ENCODE data around the gene MKX.

DNA sequence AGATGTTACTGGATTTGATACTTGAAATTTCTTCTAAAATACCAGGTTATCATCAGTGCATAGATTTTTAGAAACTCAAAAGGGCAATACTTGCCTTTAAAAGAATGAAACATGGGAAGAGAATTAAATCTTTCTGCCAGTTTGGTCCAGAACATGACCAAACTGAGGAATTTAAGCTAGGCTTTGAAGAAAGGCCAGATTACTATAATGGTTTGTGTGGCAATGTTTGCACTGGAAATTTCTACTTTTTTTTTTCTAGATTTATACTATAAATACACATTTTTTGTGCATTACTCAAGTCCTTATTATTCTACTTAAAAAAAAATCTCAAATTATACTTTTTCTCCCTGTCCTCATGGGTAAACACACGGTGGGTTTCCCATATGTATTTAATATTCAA is 9.2 kb downstream of the MKX start:
- TF ChIP-seq, protein P1, sequence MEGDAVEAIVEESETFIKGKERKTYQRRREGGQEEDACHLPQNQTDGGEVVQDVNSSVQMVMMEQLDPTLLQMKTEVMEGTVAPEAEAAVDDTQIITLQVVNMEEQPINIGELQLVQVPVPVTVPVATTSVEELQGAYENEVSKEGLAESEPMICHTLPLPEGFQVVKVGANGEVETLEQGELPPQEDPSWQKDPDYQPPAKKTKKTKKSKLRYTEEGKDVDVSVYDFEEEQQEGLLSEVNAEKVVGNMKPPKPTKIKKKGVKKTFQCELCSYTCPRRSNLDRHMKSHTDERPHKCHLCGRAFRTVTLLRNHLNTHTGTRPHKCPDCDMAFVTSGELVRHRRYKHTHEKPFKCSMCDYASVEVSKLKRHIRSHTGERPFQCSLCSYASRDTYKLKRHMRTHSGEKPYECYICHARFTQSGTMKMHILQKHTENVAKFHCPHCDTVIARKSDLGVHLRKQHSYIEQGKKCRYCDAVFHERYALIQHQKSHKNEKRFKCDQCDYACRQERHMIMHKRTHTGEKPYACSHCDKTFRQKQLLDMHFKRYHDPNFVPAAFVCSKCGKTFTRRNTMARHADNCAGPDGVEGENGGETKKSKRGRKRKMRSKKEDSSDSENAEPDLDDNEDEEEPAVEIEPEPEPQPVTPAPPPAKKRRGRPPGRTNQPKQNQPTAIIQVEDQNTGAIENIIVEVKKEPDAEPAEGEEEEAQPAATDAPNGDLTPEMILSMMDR (IDR thresholded peaks at IDR 0.05; ENCODE audit: extremely low read depth in 1 of 2, insufficient read depth in 1 of 2, low read depth in 1 of 2, low read length in 2 of 2) = no peak
- TF ChIP-seq EZH2 (IDR thresholded peaks at IDR 0.05; ENCODE audit: borderline replicate concordance, low read depth, low read length, severe bottlenecking) = no peak
- TF ChIP-seq, protein P2, sequence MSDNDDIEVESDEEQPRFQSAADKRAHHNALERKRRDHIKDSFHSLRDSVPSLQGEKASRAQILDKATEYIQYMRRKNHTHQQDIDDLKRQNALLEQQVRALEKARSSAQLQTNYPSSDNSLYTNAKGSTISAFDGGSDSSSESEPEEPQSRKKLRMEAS (IDR thresholded peaks at IDR 0.05; ENCODE audit: insufficient read depth, insufficient read length) = no peak
- TF ChIP-seq POLR2AphosphoS5 (IDR thresholded peaks at IDR 0.05; ENCODE audit: insufficient read depth, low read depth, low read length) = no peak
- TF ChIP-seq POLR2A (IDR thresholded peaks at IDR 0.05; ENCODE audit: low read depth, low read length) = no peak

Measured in endothelial cell of umbilical vein (primary cell).